Measurements from ENCODE around the gene BCL11A.

Gene BCL11A

GRCh38 chr2:60406192-60406591 lies 147.3 kb downstream of the BCL11A start:
- DNase-seq (ENCODE audit: low read depth in 2 of 2), result no peak

DNA sequence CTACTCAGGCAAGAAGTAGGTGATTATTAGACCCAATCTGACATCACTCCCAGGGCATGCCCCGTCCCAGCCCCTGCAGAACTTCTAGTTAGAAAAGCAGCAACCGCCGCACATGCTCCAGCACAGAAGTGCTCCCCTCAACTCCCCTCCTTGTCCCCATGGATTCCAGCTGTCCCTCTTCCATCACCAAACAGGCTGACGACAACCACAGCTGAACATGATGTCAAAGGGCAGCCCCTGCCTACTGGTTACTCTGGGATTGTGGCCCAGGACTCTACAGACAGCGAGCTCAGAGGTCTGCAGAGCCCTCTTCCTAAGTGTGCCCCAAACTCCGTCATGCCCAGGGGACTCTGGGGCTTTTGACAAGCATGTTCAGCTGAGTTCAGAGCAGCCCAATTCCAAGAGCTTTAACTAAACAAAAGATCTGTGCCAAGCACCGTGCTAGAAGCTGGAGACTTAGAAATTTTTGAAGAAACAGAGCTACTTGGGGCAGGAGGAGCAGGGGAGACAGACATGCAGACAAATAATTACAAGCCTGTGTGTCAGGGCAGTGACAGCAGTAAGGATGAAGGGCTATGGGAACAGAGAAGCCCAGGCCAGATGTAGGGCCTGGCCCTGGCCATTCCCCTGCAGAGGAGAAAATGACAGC lies 148.1 kb downstream of the BCL11A start:
- DNase-seq (ENCODE audit: low read depth in 2 of 2), result no peak
